IPS-18a (cell line): ENCODE measurements around the gene TACR1.
"Not testable (repeated sequence)": the region's sequence is repeated elsewhere in the genome, so short reads cannot be mapped to it uniquely, and the experiment has no call there.

ENCODE experiments used
- H3K27ac ChIP-seq: one replicate; pipeline ENCODE4 v1.5.1; 2013; ENCODE audit warnings: low read length
- H3K27me3 ChIP-seq: one replicate; pipeline ENCODE4 v1.6.1; 2013; ENCODE audit warnings: mild to moderate bottlenecking, low read length; ENCODE audit not compliant: control insufficient read depth, insufficient read depth
- H3K36me3 ChIP-seq: one replicate; pipeline ENCODE4 v1.6.1; 2013; ENCODE audit warnings: low read depth, low read length; ENCODE audit not compliant: control insufficient read depth
- H3K4me1 ChIP-seq: one replicate; pipeline ENCODE4 v1.6.1; 2013; ENCODE audit warnings: low read depth, low read length; ENCODE audit not compliant: control insufficient read depth
- H3K4me3 ChIP-seq: one replicate; pipeline ENCODE4 v1.5.1; 2013; ENCODE audit warnings: low read length
- H3K9ac ChIP-seq: one replicate; pipeline ENCODE4 v1.6.1; 2013; ENCODE audit warnings: mild to moderate bottlenecking, low read length, moderate library complexity
- H3K9me3 ChIP-seq: one replicate; pipeline ENCODE4 v1.6.1; 2013; ENCODE audit warnings: low read depth, low read length; ENCODE audit not compliant: control insufficient read depth

The TACR1 gene

DNA sequence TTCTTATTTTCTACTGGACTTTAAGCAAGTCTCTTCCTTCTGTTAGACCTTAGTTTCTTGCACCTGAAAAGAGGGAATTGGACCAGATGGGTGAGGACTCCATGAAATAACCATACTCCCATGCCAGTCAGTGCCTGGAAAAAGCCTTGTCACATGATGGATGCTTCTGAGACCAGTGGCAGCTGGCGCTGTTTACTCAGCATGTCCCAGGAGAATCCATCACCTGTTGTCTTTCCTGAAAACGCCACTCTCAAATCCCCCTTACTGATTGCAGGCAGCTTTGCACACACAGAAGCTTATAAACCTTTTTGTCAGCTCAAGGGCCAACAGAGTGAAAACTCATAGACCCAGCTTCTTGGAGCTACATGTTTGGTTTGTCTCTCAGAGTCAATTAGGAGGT lies 123.2 kb downstream of the TACR1 start:
- H3K9me3 ChIP-seq: no peaks in the 10 kb centered on the region
- no peak overlapping the region for H3K9ac ChIP-seq
- H3K27ac ChIP-seq: no peak overlapping the region
- no peak overlapping the region for H3K4me3 ChIP-seq
- H3K4me1 ChIP-seq: peaks cover 4% of the 10 kb centered on the region
- no peaks in the 10 kb centered on the region for H3K27me3 ChIP-seq
- H3K36me3 ChIP-seq: no peaks in the 10 kb centered on the region

DNA sequence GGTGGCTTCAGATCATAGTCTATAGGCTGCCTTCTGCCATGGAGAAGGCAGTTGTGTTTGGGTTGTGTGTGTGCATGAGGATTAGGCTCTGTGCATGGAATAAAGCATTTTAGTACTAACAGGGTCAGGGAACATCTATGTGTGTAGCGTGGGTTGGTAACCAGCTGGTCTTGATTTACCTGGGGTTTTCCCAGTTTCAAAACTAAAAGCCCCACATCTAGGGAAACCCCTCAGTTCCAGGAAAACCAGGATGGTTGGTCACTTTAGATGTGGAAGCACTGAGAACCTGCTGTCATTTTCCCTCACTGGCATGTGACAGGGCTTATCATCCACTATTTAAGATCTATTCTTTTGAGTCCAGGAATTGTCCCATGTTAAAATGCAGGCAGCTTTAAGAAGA lies 124.6 kb downstream of the TACR1 start:
- no peaks in the 10 kb centered on the region for H3K27me3 ChIP-seq
- no peak overlapping the region for H3K9ac ChIP-seq
- no peaks in the 10 kb centered on the region for H3K9me3 ChIP-seq
- peaks cover 4% of the 10 kb centered on the region for H3K4me1 ChIP-seq
- no peak overlapping the region for H3K4me3 ChIP-seq
- no peaks in the 10 kb centered on the region for H3K36me3 ChIP-seq
- no peak overlapping the region for H3K27ac ChIP-seq

DNA sequence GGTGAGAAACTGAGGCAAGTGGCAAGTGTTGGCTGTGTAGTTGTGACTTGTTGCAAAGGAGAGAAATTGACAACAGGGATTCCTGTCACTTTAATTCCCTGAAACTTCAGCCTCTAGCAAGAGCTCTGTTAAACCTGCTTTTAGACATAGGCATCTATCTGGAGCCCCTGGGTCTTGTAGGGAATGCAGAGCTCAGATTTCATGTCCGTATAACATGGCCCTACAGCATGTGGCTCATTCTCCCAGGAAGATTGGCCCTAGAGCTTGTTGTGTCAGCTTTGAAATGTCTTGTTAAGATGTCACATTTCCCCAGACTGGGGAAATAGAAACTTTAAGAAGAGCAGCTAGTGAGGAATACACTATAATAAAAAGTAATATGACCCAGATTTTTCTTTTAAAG lies 125.1 kb downstream of the TACR1 start:
- peaks cover 4% of the 10 kb centered on the region for H3K4me1 ChIP-seq
- no peak overlapping the region for H3K4me3 ChIP-seq
- no peak overlapping the region for H3K9ac ChIP-seq
- no peaks in the 10 kb centered on the region for H3K36me3 ChIP-seq
- H3K9me3 ChIP-seq: no peaks in the 10 kb centered on the region
- no peaks in the 10 kb centered on the region for H3K27me3 ChIP-seq
- no peak overlapping the region for H3K27ac ChIP-seq

DNA sequence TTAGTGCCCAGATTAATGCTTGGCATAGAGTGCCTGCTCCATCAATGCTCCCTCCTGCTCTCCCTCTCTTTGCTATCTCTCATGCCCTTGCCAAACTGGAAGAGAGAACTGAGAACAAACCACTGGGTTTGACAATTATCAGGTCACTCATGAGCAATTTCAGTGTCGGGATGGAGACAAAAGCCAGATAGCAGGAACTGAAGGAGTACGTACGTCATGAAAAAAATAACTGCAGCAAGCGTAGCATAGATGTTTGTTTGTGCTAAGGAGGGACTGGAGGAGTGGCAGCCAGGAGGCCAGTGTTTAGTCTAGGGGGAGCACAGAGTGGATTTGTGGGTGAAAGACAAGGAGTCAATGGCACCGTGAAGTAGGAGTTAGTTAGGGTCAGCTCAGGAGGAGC lies 127.6 kb downstream of the TACR1 start:
- Histone ChIP-seq H3K27ac (no peak overlapping the region), H3K4me3 (no peak overlapping the region), H3K4me1 (peaks cover 4% of the 10 kb centered on the region), H3K9me3 (no peaks in the 10 kb centered on the region), H3K9ac (no peak overlapping the region), H3K36me3 (no peaks in the 10 kb centered on the region), H3K27me3 (no peaks in the 10 kb centered on the region)

DNA sequence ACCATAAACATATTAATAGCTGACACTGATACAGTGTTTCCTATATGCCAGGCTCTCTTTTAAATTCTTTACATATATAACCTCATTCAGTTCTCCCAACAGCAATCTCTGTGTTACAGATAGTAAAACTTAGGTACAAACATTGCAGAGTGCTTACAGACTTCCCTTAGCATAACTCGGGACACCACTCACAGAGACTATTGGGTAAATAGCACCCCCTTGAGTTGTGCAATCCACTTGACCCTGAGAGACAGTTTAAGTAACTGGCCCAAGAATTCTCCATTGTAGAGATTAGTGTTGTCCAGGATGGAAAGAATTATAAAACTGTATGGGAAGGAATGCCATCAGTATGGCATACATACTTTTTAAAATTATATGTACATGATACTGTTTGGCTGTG lies 130.8 kb downstream of the TACR1 start:
- Histone ChIP-seq H3K27me3 (no peaks in the 10 kb centered on the region), H3K27ac (no peak overlapping the region), H3K4me1 (no peaks in the 10 kb centered on the region), H3K9ac (no peak overlapping the region), H3K9me3 (no peaks in the 10 kb centered on the region), H3K36me3 (no peaks in the 10 kb centered on the region), H3K4me3 (no peak overlapping the region)

DNA sequence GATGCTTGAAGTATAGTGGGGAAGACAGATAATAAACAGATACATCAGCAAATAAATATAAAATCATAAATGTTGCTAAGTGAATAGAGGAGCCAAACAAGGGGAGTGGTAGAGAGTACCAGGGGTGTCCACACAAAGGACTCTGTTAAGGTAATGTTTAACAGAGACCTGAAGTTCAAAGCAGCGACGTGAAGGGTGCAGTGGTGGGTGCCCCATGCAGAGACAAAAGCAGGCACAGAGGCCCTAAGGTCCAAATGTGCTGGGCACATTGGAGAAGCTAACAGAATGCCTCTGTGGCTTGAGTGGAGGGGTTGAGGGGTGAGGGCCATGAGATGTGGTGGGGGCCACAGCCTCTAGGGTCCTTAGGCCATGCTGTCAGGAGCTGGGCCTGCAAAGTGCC lies 131.8 kb downstream of the TACR1 start:
- no peaks in the 10 kb centered on the region for H3K27me3 ChIP-seq
- H3K36me3 ChIP-seq: no peaks in the 10 kb centered on the region
- no peaks in the 10 kb centered on the region for H3K4me1 ChIP-seq
- no peaks in the 10 kb centered on the region for H3K9me3 ChIP-seq
- H3K27ac ChIP-seq: no peak overlapping the region
- no peak overlapping the region for H3K4me3 ChIP-seq
- no peak overlapping the region for H3K9ac ChIP-seq

DNA sequence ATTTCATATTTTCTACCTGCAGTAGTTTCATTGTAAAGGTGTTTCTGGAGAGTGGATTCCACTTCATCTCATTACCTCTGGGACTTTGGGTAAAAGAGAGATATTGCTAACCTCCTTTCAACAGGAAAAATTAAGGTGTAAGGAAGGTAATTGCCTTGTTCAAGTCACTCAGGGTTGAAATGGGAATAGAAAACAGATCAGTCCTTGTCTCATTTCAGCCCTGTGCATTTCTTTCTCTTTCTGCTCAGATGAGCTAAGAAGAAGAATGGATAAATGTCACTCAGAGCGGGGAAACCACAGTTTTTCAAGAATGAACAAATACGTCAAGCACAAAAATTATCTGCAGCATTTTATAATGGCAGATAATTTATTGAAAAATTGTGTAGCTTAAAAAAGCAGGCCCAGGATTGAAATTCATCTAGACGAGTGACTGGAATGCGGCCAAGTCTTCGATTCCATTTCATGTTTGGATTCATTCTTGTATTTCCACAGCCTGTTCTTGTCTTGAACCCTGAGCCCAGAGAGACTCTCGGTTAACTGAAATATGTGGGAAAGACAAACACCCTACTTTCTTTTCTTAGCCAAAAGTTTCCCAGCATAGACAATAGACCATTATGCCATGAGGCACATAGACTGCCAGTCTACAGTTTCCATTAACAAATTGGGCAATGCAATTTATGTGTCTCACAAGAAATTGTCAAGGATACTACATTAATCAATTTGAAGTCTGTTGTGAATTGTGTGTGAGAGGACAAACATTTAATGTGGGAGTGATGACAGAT lies 133.0 kb downstream of the TACR1 start:
- Histone ChIP-seq H3K4me3 (no peak overlapping the region), H3K4me1 (no peaks in the 10 kb centered on the region), H3K36me3 (no peaks in the 10 kb centered on the region), H3K27ac (no peak overlapping the region), H3K9ac (no peak overlapping the region), H3K27me3 (no peaks in the 10 kb centered on the region), H3K9me3 (no peaks in the 10 kb centered on the region)

DNA sequence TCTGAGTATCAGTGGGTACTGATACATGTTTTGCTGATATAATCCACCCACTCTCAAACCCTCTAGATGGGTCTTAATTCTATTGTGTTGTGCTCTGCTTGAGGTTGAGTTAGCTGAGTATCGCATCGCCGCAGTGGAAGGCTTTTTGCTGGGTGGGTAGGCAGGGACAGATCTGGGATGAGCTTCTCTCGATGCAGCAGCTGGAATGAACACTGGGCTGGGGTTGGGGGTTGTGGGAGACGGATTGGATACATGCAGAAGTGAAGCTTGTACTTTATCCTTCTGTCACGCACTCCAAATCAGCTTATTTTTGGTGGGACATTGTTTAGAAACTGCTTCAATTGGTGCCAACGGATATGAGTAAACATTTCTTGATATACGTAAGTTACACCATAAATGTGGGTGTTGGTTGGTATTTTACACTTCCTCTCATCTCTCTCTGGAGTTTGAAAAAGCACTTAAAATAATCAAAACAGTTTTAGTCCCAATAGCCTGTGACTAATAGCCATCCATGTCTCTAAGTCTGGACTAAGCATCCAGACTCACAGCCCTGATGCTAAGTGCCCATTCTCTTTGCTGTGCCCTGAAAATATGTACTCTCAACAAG lies 133.8 kb downstream of the TACR1 start:
- H3K27ac ChIP-seq: no peak overlapping the region
- H3K4me3 ChIP-seq: no peak overlapping the region
- no peaks in the 10 kb centered on the region for H3K27me3 ChIP-seq
- no peaks in the 10 kb centered on the region for H3K9me3 ChIP-seq
- H3K4me1 ChIP-seq: no peaks in the 10 kb centered on the region
- H3K36me3 ChIP-seq: no peaks in the 10 kb centered on the region
- no peak overlapping the region for H3K9ac ChIP-seq

DNA sequence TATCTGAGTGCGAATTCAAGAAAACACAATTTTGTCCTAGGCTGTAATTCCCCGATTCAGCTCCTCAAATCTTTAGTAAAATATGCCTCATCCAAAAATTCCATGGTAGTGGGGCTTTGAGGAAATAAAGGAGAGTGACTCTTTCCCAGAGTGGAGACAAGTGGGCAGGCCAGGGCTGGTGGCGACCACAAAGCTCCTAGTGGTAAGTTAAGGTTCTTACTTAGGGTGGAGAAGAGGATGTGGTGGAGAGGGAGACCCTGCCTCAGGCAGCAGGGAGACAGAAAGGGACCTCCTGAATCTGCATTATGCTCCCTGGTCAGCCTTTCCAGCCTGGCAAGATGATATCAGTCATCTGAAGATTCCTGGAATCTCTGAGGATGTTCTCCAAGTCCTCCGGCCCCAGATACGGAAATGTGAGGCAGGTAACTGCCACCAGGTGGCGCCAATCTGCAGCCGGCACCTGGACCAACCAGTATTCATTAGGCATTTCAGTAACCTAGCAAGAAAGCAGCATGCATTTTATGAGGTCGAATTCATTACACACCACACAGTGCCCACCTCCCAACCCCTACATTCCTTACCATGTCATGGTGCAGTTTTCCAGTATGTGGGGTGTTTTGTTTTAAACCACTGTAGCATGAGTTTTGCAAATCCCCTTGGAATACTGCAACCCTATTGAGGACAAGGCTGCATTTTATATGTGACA lies 134.5 kb downstream of the TACR1 start:
- Histone ChIP-seq H3K4me3 (no peak overlapping the region), H3K36me3 (no peaks in the 10 kb centered on the region), H3K4me1 (no peaks in the 10 kb centered on the region), H3K27me3 (no peaks in the 10 kb centered on the region), H3K27ac (no peak overlapping the region), H3K9me3 (no peaks in the 10 kb centered on the region), H3K9ac (no peak overlapping the region)

DNA sequence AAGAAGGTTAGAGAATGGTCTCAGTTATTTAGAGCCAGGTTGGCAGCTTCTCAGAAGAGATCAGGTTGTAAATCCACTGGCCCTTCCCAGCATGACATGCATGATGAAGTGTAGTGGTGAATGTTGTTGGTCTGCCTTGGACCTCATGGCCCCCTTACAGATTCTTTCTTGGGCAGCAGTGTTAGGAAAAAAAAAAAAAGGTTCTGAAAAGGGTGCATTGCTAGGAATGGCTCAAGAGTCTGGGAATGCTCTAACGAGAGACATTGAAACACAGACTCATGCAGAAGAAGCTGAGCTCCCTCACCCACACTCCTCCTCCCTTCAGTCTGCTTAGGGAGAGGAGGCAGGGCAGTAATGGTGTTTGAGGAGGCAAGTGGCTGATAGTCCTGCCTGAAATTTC lies 135.4 kb downstream of the TACR1 start:
- Histone ChIP-seq H3K4me1 (no peaks in the 10 kb centered on the region), H3K27ac (no peak overlapping the region), H3K27me3 (no peaks in the 10 kb centered on the region), H3K9me3 (no peaks in the 10 kb centered on the region), H3K36me3 (no peaks in the 10 kb centered on the region), H3K4me3 (no peak overlapping the region), H3K9ac (no peak overlapping the region)

DNA sequence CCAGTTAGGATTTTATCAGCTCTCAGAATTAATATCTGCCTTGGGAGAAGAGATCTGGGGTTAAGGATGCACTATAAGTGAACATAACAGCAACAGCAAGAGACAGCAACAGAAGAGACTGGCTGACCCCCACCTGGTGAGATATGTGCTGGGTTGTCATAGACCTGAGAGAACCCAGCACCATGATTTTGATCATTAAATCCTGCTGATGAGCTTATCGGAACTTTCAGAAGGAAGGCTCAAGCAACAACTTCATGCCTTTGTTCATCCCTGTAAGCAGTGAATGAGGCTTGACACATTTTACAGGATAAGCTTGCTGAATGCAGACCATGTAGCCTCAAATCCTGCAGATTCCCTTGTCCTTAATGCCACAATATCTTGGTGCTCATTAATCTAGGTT lies 140.9 kb downstream of the TACR1 start:
- Histone ChIP-seq H3K27ac (no peak overlapping the region), H3K27me3 (no peaks in the 10 kb centered on the region), H3K9me3 (no peaks in the 10 kb centered on the region), H3K36me3 (no peaks in the 10 kb centered on the region), H3K9ac (no peak overlapping the region), H3K4me1 (peaks cover 41% of the 10 kb centered on the region), H3K4me3 (no peak overlapping the region)

DNA sequence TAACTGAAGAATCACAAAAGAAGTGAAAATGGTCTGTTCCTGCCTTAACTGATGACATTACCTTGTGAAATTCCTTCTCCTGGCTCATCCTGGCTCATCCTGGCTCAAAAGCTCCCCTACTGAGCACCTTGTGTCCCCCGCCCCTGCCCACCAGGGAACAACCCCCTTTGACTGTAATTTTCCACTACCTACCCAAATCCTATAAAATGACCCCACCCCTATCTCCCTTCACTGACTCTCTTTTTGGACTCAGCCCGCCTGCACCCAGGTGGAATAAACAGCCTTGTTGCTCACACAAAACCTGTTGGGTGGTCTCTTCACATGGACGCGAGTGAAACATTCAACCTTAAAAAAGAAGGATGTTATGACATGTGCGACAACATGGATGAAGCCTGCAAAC lies 142.2 kb downstream of the TACR1 start:
- H3K9me3 ChIP-seq, H3K27me3 ChIP-seq, H3K36me3 ChIP-seq, H3K27ac ChIP-seq: not testable (repeated sequence)
- Histone ChIP-seq H3K4me3 (peak overlapping the region; percentile 36), H3K9ac (peak overlapping the region; percentile 68), H3K4me1 (peaks cover 41% of the 10 kb centered on the region)
